NT2/D1 (cell line): ENCODE results near the gene NAA80.

Source experiments
- YY1 ChIP-seq: IDR thresholded peaks from 2 replicates; pipeline ENCODE4 v1.6.1; 2011; ENCODE audit not compliant: insufficient read length, insufficient read depth
- ZNF274 ChIP-seq: IDR thresholded peaks from 2 replicates; pipeline ENCODE4 v1.6.1; 2011; ENCODE audit warnings: mild to moderate bottlenecking, low read depth, low read length

DNA sequence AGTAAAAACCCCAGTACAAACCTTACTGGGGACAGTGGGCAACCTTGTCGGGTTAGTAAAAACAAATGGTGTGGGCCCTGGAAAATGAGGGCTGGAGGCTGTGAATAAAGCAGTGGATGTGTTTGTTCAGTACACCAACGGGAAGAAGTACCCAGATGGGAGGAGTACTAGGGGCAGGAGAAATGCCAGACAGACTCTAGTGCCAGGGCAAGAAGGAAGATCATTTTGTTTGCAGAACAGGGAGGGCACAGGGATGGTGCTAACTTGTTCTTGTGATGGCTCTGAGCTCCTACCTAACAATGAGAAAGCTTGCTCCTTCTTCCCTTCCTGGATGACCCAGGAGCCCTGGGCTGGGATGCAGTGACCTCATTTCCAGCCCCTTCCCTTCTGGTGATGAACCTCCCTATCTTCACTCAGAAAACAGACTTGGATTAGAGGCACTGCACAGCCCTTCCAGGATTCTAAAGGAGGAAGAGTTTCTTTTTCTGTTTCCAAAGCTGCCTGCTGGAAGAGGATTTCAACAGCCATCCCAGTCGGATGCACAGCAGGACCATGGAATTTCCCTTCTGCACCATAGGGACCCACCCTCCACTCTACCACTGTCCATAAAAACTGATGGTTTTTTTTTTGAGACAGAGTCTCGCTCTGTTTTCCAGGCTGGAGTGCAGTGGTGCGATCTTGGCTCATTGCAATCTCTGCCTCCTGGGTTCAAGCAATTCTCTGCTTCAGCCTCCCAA lies 35.3 kb upstream of the NAA80 start:
- TF ChIP-seq YY1: no peak
- no peak for TF ChIP-seq ZNF274
